ENCODE data around the gene KCNH8. TPM values are rescaled to one million over a fixed set of nuclear protein-coding genes. Genes with fewer than 3 reads are reported as not detected.
A peak's percentile ranks its signal among the peaks of the same experiment; 100 is the strongest.

The KCNH8 gene
- total and polyA plus RNA-seq, 10 of the 15 experiments (the other 5 are each of a cell fraction or from before 2014, with no cell fraction given), result under 0.01 to 0.18 (median 0.07) TPM; not detected in 2

GRCh38 chr3:19342389-19342788 lies 194.1 kb downstream of the KCNH8 start:
- no TSS peak for BruUV-seq (replicated peaks)
- ChIA-PET CTCF (no interaction called here), SMC1A (ENCODE audit: uncharacterized antibody, unreplicated experiment) (no interaction called here), POLR2A (no interaction called here), RAD21 (ENCODE audit: unreplicated experiment) (no interaction called here)
- H3K4me2 ChIP-seq (ENCODE audit: control insufficient read depth, insufficient read depth), result no peak overlapping the region
- in situ Hi-C loops (cut with MboI) (no loop called here), intact Hi-C loops (cut with micrococcal nuclease; ENCODE audit: unreplicated experiment) (loop anchor here (10.0 kb wide), 1 partner anchor 278 kb away; no protein-coding TSS in a partner anchor)
- ATAC-seq (peak; percentile 53; the same call in 2 of the 3 replicates), FAIRE-seq (no peak), DNase-seq (ENCODE audit: low read depth, low spot score) (no peak)
- no peak overlapping the region for H3K9ac ChIP-seq (ENCODE audit: control insufficient read depth, insufficient read depth, low read length)
- peak overlapping the region; percentile 48 for H2AFZ ChIP-seq (ENCODE audit: control insufficient read depth, low read depth, low read length)
- H3K36me3 ChIP-seq (ENCODE audit: control insufficient read depth in 2 of 2, insufficient read depth in 2 of 2, low read length in 1 of 2), result no peaks in the 10 kb centered on the region
- H3K27me3 ChIP-seq (replicated peaks in 1 of 2; ENCODE audit: control insufficient read depth in 2 of 2, insufficient read depth in 2 of 2, low read length in 1 of 2), result no peaks in the 10 kb centered on the region
- WGBS (ENCODE audit: insufficient coverage, insufficient replicate concordance, low lambda C conversion rate, missing lambda C conversion rate), result 4% methylated on average over 5 of the region's 5 CpGs
- no peak overlapping the region for H3K27ac ChIP-seq (ENCODE audit: control insufficient read depth, insufficient read depth)
- peaks cover 6% of the 10 kb centered on the region for H3K4me1 ChIP-seq (ENCODE audit: control insufficient read depth, insufficient read depth, low read length)
- H4K20me1 ChIP-seq (ENCODE audit: control insufficient read depth, insufficient read depth), result no peaks in the 10 kb centered on the region
- no peak overlapping the region for H3K4me3 ChIP-seq
- no peaks in the 10 kb centered on the region for H3K9me3 ChIP-seq (replicated peaks; ENCODE audit: control insufficient read depth, insufficient read depth, low read length)
- no peaks in the 10 kb centered on the region for H3K79me2 ChIP-seq (ENCODE audit: control insufficient read depth, insufficient read depth, low read length)
- TF ChIP-seq CUX1 (IDR thresholded peaks at IDR 0.05; ENCODE audit: insufficient replicate concordance, low read depth, low read length) (no peak), ZBTB11 (CRISPR knock-in tag; IDR thresholded peaks at IDR 0.05) (no peak), E2F8 (IDR thresholded peaks at IDR 0.05; ENCODE audit: low read depth, partially characterized antibody) (no peak), TCF12 (IDR thresholded peaks at IDR 0.05; ENCODE audit: low read depth, low read length) (no peak), HDGF (IDR thresholded peaks at IDR 0.05) (no peak), SPI1 (IDR thresholded peaks at IDR 0.05; ENCODE audit: borderline replicate concordance, insufficient read depth, low read depth, low read length) (no peak), NR2C2 (IDR thresholded peaks at IDR 0.05; ENCODE audit: borderline replicate concordance, control insufficient read depth, insufficient read length, low read depth) (no peak), RCOR1 (conservative IDR thresholded peaks at IDR 0.05; ENCODE audit: low read depth, low read length) (no peak), TCF7 (IDR thresholded peaks at IDR 0.05; ENCODE audit: borderline replicate concordance) (no peak), CHD4 (IDR thresholded peaks at IDR 0.05) (no peak), MAX (IDR thresholded peaks at IDR 0.05; ENCODE audit: low read depth, low read length) (no peak)
